NCI-H146 treated with DMSO at 0.1 percent for 48 hours (cell line): ENCODE measurements around the gene SPRED2.
A peak's percentile ranks its signal among the peaks of the same experiment; 100 is the strongest.

Experiments
- DNase-seq: peaks from one replicate; lab custom pipeline; 2025; ENCODE audit not compliant: unreplicated experiment; lab: John Stamatoyannopoulos, UW

Gene SPRED2, protein sequence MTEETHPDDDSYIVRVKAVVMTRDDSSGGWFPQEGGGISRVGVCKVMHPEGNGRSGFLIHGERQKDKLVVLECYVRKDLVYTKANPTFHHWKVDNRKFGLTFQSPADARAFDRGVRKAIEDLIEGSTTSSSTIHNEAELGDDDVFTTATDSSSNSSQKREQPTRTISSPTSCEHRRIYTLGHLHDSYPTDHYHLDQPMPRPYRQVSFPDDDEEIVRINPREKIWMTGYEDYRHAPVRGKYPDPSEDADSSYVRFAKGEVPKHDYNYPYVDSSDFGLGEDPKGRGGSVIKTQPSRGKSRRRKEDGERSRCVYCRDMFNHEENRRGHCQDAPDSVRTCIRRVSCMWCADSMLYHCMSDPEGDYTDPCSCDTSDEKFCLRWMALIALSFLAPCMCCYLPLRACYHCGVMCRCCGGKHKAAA

DNA sequence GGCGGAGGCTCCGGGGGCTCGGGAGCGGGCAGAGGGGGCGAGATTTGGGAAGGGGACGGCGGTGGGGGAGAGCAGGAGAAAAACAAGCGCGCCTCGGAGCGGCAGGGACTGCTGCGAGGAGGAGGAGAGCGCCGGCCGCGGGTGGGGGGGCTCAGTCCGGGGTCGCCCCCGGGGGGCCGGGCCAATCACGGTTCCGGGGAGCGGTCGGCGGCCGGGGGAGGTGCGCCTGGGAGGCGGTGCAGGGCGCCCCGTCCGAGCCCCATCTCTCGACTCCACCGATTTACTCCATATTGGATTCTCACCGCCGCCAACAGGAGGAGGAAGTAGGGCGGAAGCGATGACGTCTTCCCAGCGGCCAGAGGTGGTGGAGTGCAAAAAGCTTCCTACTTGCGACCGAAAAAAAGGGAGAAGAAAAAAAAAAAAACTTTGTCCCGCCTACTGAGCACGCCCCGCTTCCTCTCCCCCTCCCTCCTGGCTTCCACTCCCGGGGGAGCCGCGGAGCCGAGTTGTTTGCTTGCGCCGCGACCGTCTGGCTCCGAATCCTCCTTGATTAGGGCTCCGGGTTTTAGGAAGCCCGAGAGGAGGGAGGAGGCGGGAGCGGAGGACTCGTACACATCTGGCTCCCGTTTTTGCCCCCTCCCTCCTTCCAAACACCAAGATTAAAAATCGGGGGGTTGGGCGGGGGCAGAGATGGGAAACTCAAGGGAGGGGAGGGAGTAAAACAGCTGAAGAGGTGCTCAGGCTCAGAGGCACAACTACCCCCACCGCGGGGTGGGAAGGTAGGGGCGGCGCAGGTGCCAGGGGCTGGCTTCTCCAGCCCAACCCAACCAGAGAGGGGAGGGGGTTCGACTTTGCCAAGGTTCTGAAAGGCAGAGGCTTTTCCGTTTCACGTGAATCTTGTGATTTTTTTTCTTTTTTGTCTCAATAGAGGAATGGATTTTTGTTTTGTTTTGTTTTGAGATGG, at the start of gene SPRED2:
SPRED2 (minus strand) TSS at position 373 of the 964 bp plus-strand sequence. CDS start 612 bp downstream, outside the sequence.
- peak; percentile 78 for DNase-seq

- no peak for DNase-seq
Measured at GRCh38 chr2:65481961-65482360, 49.6 kb upstream of the SPRED2 start.

- no peak for DNase-seq
Measured at GRCh38 chr2:65479524-65479923, 47.1 kb upstream of the SPRED2 start.

- no peak for DNase-seq
Measured at GRCh38 chr2:65478498-65479135, 46.2 kb upstream of the SPRED2 start.

- DNase-seq: no peak
Measured at GRCh38 chr2:65477590-65477989, 45.2 kb upstream of the SPRED2 start.

- no peak for DNase-seq
Measured at GRCh38 chr2:65476778-65477177, 44.4 kb upstream of the SPRED2 start.

DNA sequence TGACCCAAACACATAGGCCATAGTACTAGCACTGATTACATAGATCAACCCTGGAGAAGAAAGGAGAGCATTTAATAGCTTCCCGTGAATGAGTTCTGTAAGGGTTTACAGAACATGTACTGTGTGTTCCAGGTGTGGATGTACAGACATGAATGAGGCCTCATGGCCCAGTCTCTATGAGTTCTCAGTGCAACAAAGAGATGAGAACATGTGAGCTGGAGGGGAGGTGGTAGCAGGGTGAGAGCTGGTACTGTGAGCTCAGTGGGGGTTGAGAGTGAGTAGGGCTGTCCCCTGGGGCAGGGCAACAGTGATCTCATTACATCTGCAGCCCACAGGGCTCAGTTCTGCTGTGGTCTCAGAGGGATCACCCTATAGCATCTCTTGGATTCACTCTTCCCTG, 42.6 kb upstream of the SPRED2 start:
- no peak for DNase-seq

- no peak for DNase-seq
Measured at GRCh38 chr2:65473045-65473444, 40.6 kb upstream of the SPRED2 start.

- no peak for DNase-seq
Measured at GRCh38 chr2:65471409-65471808, 39.0 kb upstream of the SPRED2 start.

DNA sequence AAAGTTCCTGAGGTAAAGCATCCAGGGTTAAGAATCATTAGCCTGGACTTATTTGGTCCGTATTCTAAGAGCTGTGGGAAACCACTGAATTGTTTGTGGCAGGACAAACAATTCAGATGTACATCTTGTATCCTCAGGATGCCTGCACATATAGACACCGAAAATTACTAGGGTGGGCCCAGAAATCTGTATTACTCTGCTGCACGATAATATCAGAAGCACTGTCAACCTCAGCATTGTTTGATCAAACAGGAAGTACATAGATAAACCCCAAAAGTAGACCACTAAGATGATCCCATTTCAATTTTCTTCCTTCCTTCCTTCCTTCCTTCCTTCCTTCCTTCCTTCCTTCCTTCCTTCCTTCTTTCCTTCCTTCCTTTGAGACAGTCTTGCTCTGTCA, 34.2 kb upstream of the SPRED2 start:
- DNase-seq: no peak

GRCh38 chr2:65465857-65466256, 33.5 kb upstream of the SPRED2 start:
- no peak for DNase-seq

- DNase-seq: no peak
Measured at GRCh38 chr2:65465124-65465523, 32.7 kb upstream of the SPRED2 start.

DNA sequence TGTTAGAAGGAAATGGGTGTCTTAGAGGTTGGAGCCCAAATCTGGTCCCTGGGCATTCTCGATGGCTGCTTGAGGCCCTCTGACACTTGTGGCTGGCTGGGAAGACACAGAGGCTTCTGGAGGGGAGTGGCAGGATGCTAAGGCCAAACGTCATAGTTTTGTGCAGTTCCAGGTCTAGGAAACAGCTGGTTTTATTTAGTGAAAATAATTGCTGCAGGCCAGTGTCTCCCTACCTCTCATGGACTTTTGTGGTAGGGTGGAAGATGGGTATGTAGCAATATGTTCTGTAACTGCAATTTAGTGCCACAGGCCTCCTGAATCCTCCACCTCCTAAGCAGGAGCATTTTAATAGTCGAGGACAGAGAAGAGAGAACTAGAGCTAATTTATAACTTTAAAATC, 32.2 kb upstream of the SPRED2 start:
- DNase-seq: no peak

GRCh38 chr2:65458999-65459398, 26.6 kb upstream of the SPRED2 start:
- no peak for DNase-seq

DNA sequence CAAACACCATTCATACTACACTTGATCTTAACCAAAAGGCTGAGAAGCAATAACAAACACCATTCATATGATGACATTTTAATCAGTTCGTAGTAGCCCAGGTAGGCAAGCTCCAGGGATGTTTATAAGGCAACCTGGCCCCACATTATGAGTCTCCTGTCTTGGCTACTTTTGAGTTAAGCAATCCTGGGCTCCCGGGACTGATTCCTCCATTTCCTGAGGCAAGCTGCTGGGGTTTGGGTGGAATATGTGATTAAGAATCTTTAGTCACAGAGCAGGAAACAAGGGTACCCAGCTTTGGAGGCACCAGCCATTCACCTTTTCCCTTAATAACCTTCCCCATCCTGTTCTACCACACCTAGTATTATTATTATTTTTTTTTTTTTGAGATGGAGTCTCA, 24.5 kb upstream of the SPRED2 start:
- no peak for DNase-seq

DNA sequence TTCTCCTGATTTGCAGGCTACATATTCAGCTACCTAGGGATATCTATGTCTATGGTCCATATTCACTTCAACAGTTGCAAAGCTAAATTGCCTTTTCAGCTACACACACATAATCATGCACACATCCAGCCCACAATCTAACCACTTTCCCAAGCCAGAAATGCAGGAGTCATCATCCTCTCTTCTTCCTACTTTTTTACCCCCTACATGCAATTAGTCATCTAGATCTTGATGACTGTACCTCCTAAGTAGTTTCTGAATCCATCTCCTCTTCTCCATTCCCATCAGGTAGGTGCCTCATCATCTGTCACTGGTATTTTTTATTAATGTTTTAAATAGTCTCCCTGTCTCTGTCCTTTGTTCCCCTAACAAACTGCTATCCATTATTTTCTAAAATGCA, 23.7 kb upstream of the SPRED2 start:
- DNase-seq: no peak

- DNase-seq: no peak
Measured at GRCh38 chr2:65453916-65454315, 21.5 kb upstream of the SPRED2 start.

GRCh38 chr2:65452150-65452895, 19.9 kb upstream of the SPRED2 start:
- no peak for DNase-seq

DNA sequence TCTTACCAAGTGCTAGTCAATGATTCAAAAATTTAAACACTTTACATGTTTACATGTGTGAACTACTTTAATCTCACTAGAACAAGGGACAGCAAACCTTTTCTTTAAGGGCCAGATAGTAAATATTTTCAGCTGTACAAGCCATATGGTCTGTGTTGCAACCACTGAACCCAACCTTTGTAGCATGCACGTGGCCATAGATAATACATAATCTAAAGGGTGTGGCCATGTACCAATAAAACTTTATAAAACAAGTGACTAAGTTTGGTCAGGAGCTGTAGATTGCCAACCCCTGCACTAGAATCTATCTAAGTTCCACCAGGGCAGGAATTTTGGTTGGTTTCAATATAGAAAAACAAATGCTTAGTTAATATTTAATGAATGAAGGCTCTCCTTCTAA, 18.4 kb upstream of the SPRED2 start:
- DNase-seq: no peak

- DNase-seq: no peak
Measured at GRCh38 chr2:65450393-65450792, 18.0 kb upstream of the SPRED2 start.
